Measurements from ENCODE around the gene TRAM2. TPM values are rescaled to one million over a fixed set of nuclear protein-coding genes. Genes with fewer than 3 reads are reported as not detected.

Gene TRAM2
- total and polyA plus RNA-seq, 9 of the 15 experiments (the other 6 are each of a cell fraction or from before 2014, with no cell fraction given), result 2.6 to 13.3 (median 8.9) TPM

DNA sequence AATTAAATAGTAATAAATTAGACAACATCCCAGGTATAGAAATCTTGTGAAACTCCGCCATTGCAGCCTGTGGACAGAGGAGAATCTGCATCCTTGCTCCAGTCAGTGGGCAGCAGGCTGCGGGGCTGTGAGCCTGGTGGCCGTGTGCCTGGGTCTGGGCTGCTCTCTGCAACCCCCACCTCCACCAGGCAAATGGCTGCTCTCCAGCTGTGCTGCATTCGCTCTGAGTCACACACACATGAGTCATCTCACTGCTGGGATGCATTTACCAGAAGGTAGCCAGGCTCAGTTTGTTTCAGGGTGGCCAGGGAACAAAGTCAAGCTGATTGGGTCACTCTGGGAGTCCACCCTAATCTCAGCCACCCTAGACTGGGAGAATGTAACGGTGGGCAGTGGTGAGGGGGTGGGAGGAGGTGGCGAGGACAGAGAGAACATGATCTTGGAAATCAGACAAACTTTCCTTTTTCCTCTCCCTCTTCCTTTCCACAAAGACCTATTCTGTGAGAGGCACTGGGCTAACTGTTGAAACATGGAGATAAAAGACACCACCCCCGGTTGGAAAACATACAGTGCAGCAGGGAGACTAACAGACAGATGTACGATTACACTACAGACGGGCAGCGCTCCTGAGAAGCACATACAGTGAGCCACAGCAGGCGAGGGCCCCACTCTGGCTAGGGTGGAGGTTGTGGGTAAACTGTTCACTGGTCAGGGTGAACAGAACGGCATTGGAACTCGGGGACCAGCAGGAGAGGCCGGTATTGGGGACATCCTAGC is 59.2 kb downstream of the TRAM2 start (continued):
- TF ChIP-seq POLR2AphosphoS2 (IDR thresholded peaks at IDR 0.05; ENCODE audit: low read length), result no peak
- peak; percentile 10; the same call in 1 of the 2 replicates for TF ChIP-seq HCFC1 (IDR thresholded peaks at IDR 0.05; ENCODE audit: low read depth, low read length)
- TF ChIP-seq TAF1 (IDR thresholded peaks at IDR 0.05; ENCODE audit: control insufficient read depth, extremely low read depth, insufficient read depth, low read length, severe bottlenecking), result peak; percentile 79
- peak; percentile 17 to 62; a peak in 3 of 4 replicates for TF ChIP-seq TRIM24 (IDR thresholded peaks at IDR 0.05)
- TF ChIP-seq ZBTB7A (IDR thresholded peaks at IDR 0.05; ENCODE audit: borderline replicate concordance, control insufficient read depth, low read depth, low read length), result peak; percentile 46; the same call in 1 of the 2 replicates
- peak; percentile 100 for TF ChIP-seq FOSL1 (tag; conservative IDR thresholded peaks at IDR 0.05)
- no peak; the same call in 1 of the 2 replicates for TF ChIP-seq LCOR (CRISPR knock-in tag; IDR thresholded peaks at IDR 0.05)
- peak; percentile 76 for TF ChIP-seq POLR2A (conservative IDR thresholded peaks at IDR 0.05)
- TF ChIP-seq, protein P1, sequence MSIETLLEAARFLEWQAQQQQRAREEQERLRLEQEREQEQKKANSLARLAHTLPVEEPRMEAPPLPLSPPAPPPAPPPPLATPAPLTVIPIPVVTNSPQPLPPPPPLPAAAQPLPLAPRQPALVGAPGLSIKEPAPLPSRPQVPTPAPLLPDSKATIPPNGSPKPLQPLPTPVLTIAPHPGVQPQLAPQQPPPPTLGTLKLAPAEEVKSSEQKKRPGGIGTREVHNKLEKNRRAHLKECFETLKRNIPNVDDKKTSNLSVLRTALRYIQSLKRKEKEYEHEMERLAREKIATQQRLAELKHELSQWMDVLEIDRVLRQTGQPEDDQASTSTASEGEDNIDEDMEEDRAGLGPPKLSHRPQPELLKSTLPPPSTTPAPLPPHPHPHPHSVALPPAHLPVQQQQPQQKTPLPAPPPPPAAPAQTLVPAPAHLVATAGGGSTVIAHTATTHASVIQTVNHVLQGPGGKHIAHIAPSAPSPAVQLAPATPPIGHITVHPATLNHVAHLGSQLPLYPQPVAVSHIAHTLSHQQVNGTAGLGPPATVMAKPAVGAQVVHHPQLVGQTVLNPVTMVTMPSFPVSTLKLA (conservative IDR thresholded peaks at IDR 0.05), result peak; percentile 31 to 69; a peak in 2 of 4 replicates
- TF ChIP-seq, protein P2, sequence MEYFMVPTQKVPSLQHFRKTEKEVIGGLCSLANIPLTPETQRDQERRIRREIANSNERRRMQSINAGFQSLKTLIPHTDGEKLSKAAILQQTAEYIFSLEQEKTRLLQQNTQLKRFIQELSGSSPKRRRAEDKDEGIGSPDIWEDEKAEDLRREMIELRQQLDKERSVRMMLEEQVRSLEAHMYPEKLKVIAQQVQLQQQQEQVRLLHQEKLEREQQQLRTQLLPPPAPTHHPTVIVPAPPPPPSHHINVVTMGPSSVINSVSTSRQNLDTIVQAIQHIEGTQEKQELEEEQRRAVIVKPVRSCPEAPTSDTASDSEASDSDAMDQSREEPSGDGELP (CRISPR knock-in tag; IDR thresholded peaks at IDR 0.05; ENCODE audit: borderline replicate concordance), result peak; percentile 99
- TF ChIP-seq POLR2B (IDR thresholded peaks at IDR 0.05; ENCODE audit: low read depth, partially characterized antibody), result peak; percentile 77
- TF ChIP-seq HMGN3 (IDR thresholded peaks at IDR 0.05; ENCODE audit: borderline replicate concordance, extremely low read depth, insufficient read length, low read depth, low read length), result peak; percentile 69
- TF ChIP-seq CREB1 (IDR thresholded peaks at IDR 0.05), result 0 out of 2 replicates have a peak, but pooled peaks have one; percentile 29
- peak; percentile 25; the same call in 1 of the 2 replicates for TF ChIP-seq CREB1 (CRISPR knock-in tag; IDR thresholded peaks at IDR 0.05)
- 0 out of 2 replicates have a peak, but pooled peaks have one; percentile 71 for TF ChIP-seq ZNF197 (CRISPR knock-in tag; IDR thresholded peaks at IDR 0.05; ENCODE audit: low read depth)
- no peak for TF ChIP-seq ZC3H4 (CRISPR knock-in tag; IDR thresholded peaks at IDR 0.05; ENCODE audit: borderline replicate concordance)
- peak; percentile 96 for TF ChIP-seq SMARCA4 (IDR thresholded peaks at IDR 0.05)
- TF ChIP-seq, protein P3, sequence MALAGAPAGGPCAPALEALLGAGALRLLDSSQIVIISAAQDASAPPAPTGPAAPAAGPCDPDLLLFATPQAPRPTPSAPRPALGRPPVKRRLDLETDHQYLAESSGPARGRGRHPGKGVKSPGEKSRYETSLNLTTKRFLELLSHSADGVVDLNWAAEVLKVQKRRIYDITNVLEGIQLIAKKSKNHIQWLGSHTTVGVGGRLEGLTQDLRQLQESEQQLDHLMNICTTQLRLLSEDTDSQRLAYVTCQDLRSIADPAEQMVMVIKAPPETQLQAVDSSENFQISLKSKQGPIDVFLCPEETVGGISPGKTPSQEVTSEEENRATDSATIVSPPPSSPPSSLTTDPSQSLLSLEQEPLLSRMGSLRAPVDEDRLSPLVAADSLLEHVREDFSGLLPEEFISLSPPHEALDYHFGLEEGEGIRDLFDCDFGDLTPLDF (CRISPR knock-in tag; IDR thresholded peaks at IDR 0.05), result peak; percentile 63; the same call in 1 of the 2 replicates
- no peak for TF ChIP-seq ZNF184 (CRISPR knock-in tag; IDR thresholded peaks at IDR 0.05)
- peak; percentile 31; the same call in 1 of the 2 replicates for TF ChIP-seq EHMT2 (IDR thresholded peaks at IDR 0.05)
- TF ChIP-seq ZNF12 (CRISPR knock-in tag; IDR thresholded peaks at IDR 0.05), result 0 out of 2 replicates have a peak, but pooled peaks have one; percentile 72
- peak; percentile 40; the same call in 1 of the 2 replicates for TF ChIP-seq MYC (IDR thresholded peaks at IDR 0.05; ENCODE audit: low read depth, low read length)
- no peak for TF ChIP-seq MYC (CRISPR knock-in tag; IDR thresholded peaks at IDR 0.05; ENCODE audit: borderline replicate concordance, low read depth)
- peak; percentile 65 for TF ChIP-seq RBFOX2 (IDR thresholded peaks at IDR 0.05; ENCODE audit: low read depth, low read length)
- peak; percentile 52; the same call in 1 of the 2 replicates for TF ChIP-seq HDAC2 (IDR thresholded peaks at IDR 0.05)
- no peak for TF ChIP-seq NFXL1 (CRISPR knock-in tag; IDR thresholded peaks at IDR 0.05)
